Naive thymus-derived CD4-positive, alpha-beta T cell (primary cell): ENCODE data around the gene VAV3. TPM values are rescaled to one million over a fixed set of nuclear protein-coding genes. Genes with fewer than 3 reads are reported as not detected.

Source experiments
- ATAC-seq: fragments of 150-1000 bp; cut with Tn5 transposase; 2 replicates; pipeline ENCODE4 v1.10.0; 2021; ENCODE audit warnings: mild to moderate bottlenecking, moderate library complexity
- CTCF ChIA-PET: fragments of 350-600 bp; sonication (Branson Sonifier 250); formaldehyde crosslinking; loops from one replicate; lab custom pipeline; 2021; ENCODE audit warnings: antibody characterized with exemption; lab: Charles Lee
- POLR2A ChIA-PET: fragments of 350-600 bp; sonication (Branson Sonifier 250); formaldehyde crosslinking; loops from one replicate; lab custom pipeline; 2021; ENCODE audit warnings: antibody characterized with exemption, inconsistent platforms; lab: Charles Lee
- DNase-seq, 9 donors: peaks; one replicate each; pipeline versions ENCODE4 v3.0.0 to v3.0.0-alpha.2; 2020 to 2022; ENCODE audit warnings: mixed read lengths in 1 of 9
- H3K27ac ChIP-seq: one replicate; pipeline ENCODE4 v1.7.0; 2013; ENCODE audit warnings: mild to moderate bottlenecking, low read depth, low read length, moderate library complexity
- H3K27me3 ChIP-seq, 2 donors: one replicate each; pipeline ENCODE4 v1.7.0; 2013; ENCODE audit warnings: low read length in 2 of 2, mild to moderate bottlenecking in 2 of 2, moderate library complexity in 2 of 2; ENCODE audit not compliant: control insufficient read depth in 2 of 2, insufficient read depth in 2 of 2
- H3K36me3 ChIP-seq, 3 experiments: 1 replicate in 2 of 3; 2 replicates in 1 of 3; pipeline ENCODE4 v1.7.0; 2013; ENCODE audit warnings: low read length in 3 of 3, mild to moderate bottlenecking in 3 of 3, moderate library complexity in 1 of 3; ENCODE audit not compliant: insufficient read depth in 3 of 3, control insufficient read depth in 2 of 3
- H3K4me1 ChIP-seq, 2 donors: one replicate each; pipeline ENCODE4 v1.7.0; 2013; ENCODE audit warnings: low read length in 2 of 2, mild to moderate bottlenecking in 2 of 2, moderate library complexity in 1 of 2; ENCODE audit not compliant: control insufficient read depth in 2 of 2, insufficient read depth in 2 of 2
- H3K4me3 ChIP-seq: 2 replicates; pipeline ENCODE4 v1.7.0; 2013; ENCODE audit warnings: mild to moderate bottlenecking, low read length
- H3K9me3 ChIP-seq, 3 experiments: 1 replicate in 2 of 3; 2 replicates in 1 of 3; pipeline ENCODE4 v1.7.0; 2013; ENCODE audit warnings: low read length in 3 of 3; ENCODE audit not compliant: control insufficient read depth in 2 of 3
- H3K27ac Mint-ChIP-seq, 9 donors: one replicate each; pipeline ENCODE4 v1.8.0; 2020 to 2022; ENCODE audit warnings: mixed read lengths in 9 of 9, mild to moderate bottlenecking in 8 of 9, moderate library complexity in 5 of 9, inconsistent platforms in 2 of 9
- H3K27me3 Mint-ChIP-seq, 5 donors: one replicate each; pipeline ENCODE4 v1.8.0; 2021 to 2022; ENCODE audit warnings: mixed read lengths in 5 of 5, mild to moderate bottlenecking in 1 of 5
- H3K36me3 Mint-ChIP-seq, 5 donors: one replicate each; pipeline ENCODE4 v1.8.0; 2020 to 2022; ENCODE audit warnings: mixed read lengths in 5 of 5, mild to moderate bottlenecking in 3 of 5, inconsistent platforms in 1 of 5
- H3K4me1 Mint-ChIP-seq, 7 donors: one replicate each; pipeline ENCODE4 v1.8.0; 2020 to 2022; ENCODE audit warnings: mixed read lengths in 7 of 7, mild to moderate bottlenecking in 3 of 7, inconsistent platforms in 1 of 7
- H3K4me3 Mint-ChIP-seq, 10 donors: one replicate each; pipeline ENCODE4 v1.8.0; 2020 to 2022; ENCODE audit warnings: mild to moderate bottlenecking in 10 of 10, mixed read lengths in 10 of 10, moderate library complexity in 6 of 10, inconsistent platforms in 2 of 10
- H3K9me3 Mint-ChIP-seq, 11 donors: one replicate each; pipeline ENCODE4 v1.8.0; 2020 to 2022; ENCODE audit warnings: mixed read lengths in 11 of 11, mild to moderate bottlenecking in 4 of 11, inconsistent platforms in 1 of 11, moderate library complexity in 1 of 11
- intact Hi-C, 2 donors: fragments of 100-400 bp; cut with micrococcal nuclease; formaldehyde crosslinking; loops; one replicate each; pipeline ENCODE4 v1.15.1; 2023
- polyA plus RNA-seq, 2 donors: library from polyadenylated mRNA; unstranded; fragments of 300-500 nt; fragmentation: Illumina TruSeq; gene quantifications; one replicate each; pipeline ENCODE4 v1.2.3, GENCODE V29; 2021
- total RNA-seq, 6 experiments: library from RNA in 5 of 6; stranded (reverse) in 5 of 6; gene quantifications; 1 replicate in 5 of 6; 2 replicates in 1 of 6; pipeline ENCODE4 v1.2.3 and lab custom pipeline; 2021 to 2026

Gene VAV3
- total and polyA plus RNA-seq, 7 experiments from 2014 or later = 1.3 to 23.2 (median 2.7) TPM

DNA sequence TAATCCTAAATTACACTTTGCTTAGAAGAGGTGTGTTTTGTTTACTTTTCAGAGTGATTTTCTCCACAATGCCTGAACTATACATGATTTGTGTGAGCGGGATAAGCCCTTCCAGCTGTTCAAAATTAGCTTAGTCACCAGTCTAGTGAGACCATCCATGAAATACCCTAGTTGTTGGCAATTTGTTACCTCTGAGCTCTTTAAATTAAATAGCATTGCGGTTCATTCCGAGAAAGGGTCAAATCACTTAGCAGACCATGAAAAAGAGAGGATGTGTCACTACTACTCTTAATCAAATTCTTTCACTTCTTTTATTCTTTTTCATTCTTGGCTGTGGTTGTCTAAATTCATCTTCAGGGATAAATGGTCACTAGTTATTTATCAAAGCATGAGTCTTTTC, 11.9 kb upstream of the VAV3 start:
- H3K4me1 ChIP-seq = no peaks in the 10 kb centered on the region
- H3K27ac Mint-ChIP-seq = no peak overlapping the region
- H3K36me3 ChIP-seq = no peaks in the 10 kb centered on the region
- POLR2A ChIA-PET = no interaction called here
- H3K4me1 Mint-ChIP-seq = peaks cover 0 to 2% (median 0%) of the 10 kb centered on the region in 7 donors
- no peak overlapping the region for H3K4me3 ChIP-seq
- CTCF ChIA-PET = no interaction called here
- H3K27me3 Mint-ChIP-seq = peaks cover 0 to 19% (median 0%) of the 10 kb centered on the region in 5 donors
- ATAC-seq (no peak), DNase-seq (no peak)
- no peak overlapping the region for H3K27ac ChIP-seq
- H3K9me3 Mint-ChIP-seq = no peaks in the 10 kb centered on the region
- H3K36me3 Mint-ChIP-seq = no peaks in the 10 kb centered on the region
- intact Hi-C loops = no loop called here
- no peak overlapping the region for H3K4me3 Mint-ChIP-seq
- no peaks in the 10 kb centered on the region for H3K27me3 ChIP-seq
- no peaks in the 10 kb centered on the region for H3K9me3 ChIP-seq

DNA sequence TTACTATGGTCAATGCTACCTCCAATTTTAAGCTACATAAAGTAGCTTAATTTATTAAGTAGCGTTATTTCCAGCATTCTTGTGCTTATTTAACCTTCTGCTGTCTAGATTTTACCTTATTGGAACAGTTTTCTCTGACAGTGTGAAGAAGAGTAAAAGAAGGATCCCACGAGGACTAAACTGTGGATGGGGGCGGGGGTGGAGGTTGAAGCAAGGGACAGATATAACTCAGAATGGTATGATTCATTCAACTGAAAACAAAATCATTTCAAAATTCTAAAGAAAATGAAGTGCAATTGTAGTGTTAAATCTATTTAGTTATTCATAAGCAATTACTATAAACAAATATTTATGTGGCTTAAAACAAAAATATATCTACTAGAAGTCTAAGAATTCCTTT, 11.5 kb upstream of the VAV3 start:
- DNase-seq = no peak
- H3K9me3 ChIP-seq = no peaks in the 10 kb centered on the region
- ATAC-seq = no peak
- H3K27me3 Mint-ChIP-seq = peaks cover 0 to 21% (median 0%) of the 10 kb centered on the region in 5 donors
- POLR2A ChIA-PET = no interaction called here
- H3K4me3 Mint-ChIP-seq = no peak overlapping the region
- CTCF ChIA-PET = interaction anchor here (1.1 kb wide), 2 partner anchors 11 to 12 kb away, joined by 3 read pairs; partner anchors contain the start of gene VAV3
- no peak overlapping the region for H3K27ac Mint-ChIP-seq
- no peak overlapping the region for H3K4me3 ChIP-seq
- intact Hi-C loops = no loop called here
- no peaks in the 10 kb centered on the region for H3K36me3 Mint-ChIP-seq
- H3K9me3 Mint-ChIP-seq = no peaks in the 10 kb centered on the region
- H3K4me1 Mint-ChIP-seq = peaks cover 0 to 2% (median 0%) of the 10 kb centered on the region in 7 donors
- H3K36me3 ChIP-seq = no peaks in the 10 kb centered on the region
- no peak overlapping the region for H3K27ac ChIP-seq
- H3K27me3 ChIP-seq = no peaks in the 10 kb centered on the region
- no peaks in the 10 kb centered on the region for H3K4me1 ChIP-seq

DNA sequence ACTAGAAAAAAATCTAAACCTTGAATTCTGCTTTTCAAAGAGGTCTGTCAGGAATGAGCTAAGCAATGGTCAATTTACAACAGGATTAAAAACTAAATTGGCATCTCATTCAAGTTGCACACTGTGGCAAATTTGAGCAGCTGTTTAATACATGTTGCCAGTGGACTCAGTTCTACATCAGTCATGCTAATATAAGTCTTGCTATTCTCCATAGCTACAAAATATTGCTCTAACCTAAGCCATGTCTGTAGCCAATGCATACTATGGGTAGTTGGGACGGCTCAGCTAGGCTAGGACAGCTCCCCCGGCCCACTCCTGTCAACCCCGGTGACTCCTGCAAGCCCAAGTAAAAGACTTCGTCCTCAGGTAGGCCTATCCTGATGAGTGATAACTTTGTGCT, 10.9 kb upstream of the VAV3 start:
- Histone ChIP-seq H3K9me3 (no peaks in the 10 kb centered on the region), H3K36me3 (no peaks in the 10 kb centered on the region), H3K27ac (no peak overlapping the region), H3K4me3 (no peak overlapping the region), H3K4me1 (no peaks in the 10 kb centered on the region), H3K27me3 (no peaks in the 10 kb centered on the region)
- no peaks in the 10 kb centered on the region for H3K36me3 Mint-ChIP-seq
- H3K9me3 Mint-ChIP-seq = no peaks in the 10 kb centered on the region
- ATAC-seq (no peak), DNase-seq (no peak)
- H3K4me3 Mint-ChIP-seq = no peak overlapping the region
- no peak overlapping the region for H3K27ac Mint-ChIP-seq
- ChIA-PET CTCF (interaction anchor here (1.1 to 1.3 kb wide), 3 partner anchors 11 to 193 kb away, joined by 3 to 6 read pairs (median 3); partner anchors contain the start of gene VAV3), POLR2A (interaction anchor here (1.0 kb wide), 1 partner anchor 188 kb away, joined by 3 read pairs; no protein-coding TSS in a partner anchor)
- peaks cover 0 to 21% (median 0%) of the 10 kb centered on the region in 5 donors for H3K27me3 Mint-ChIP-seq
- peaks cover 0 to 2% (median 0%) of the 10 kb centered on the region in 7 donors for H3K4me1 Mint-ChIP-seq
- intact Hi-C loops = loop anchor here in 1 of 2 donors (2.0 kb wide), 1 partner anchor 21 kb away; no protein-coding TSS in a partner anchor

DNA sequence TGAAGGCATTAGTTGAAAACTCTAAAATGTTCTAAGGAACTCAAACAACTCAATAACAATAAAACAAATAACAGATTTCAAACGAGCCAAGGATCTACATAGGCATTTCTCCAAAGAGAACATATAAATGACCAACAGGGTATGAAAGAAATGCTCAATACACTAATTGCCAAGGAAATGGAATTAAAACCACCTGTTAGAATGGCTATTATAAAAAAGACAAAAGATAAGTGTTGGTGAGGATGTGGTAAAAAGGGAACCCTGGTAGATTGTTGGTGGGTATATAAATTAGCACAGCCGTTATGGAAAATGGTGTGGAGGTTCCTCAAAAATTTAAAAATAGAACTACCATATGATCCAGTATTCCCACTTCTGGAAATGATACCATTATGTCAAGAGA, 9.1 kb upstream of the VAV3 start:
- ChIA-PET POLR2A (no interaction called here), CTCF (no interaction called here)
- H3K9me3 Mint-ChIP-seq = no peaks in the 10 kb centered on the region
- no peak for ATAC-seq
- peaks cover 0 to 14% (median 0%) of the 10 kb centered on the region in 5 donors for H3K27me3 Mint-ChIP-seq
- Histone ChIP-seq H3K36me3 (no peaks in the 10 kb centered on the region), H3K27me3 (no peaks in the 10 kb centered on the region), H3K4me1 (no peaks in the 10 kb centered on the region), H3K4me3 (no peak overlapping the region), H3K27ac (no peak overlapping the region), H3K9me3 (no peaks in the 10 kb centered on the region)
- intact Hi-C loops = loop anchor here in 1 of 2 donors (2.0 kb wide), 1 partner anchor 19 kb away; no protein-coding TSS in a partner anchor
- peaks cover 0 to 2% (median 0%) of the 10 kb centered on the region in 7 donors for H3K4me1 Mint-ChIP-seq
- DNase-seq = no peak
- H3K27ac Mint-ChIP-seq = no peak overlapping the region
- no peaks in the 10 kb centered on the region for H3K36me3 Mint-ChIP-seq
- H3K4me3 Mint-ChIP-seq = no peak overlapping the region

DNA sequence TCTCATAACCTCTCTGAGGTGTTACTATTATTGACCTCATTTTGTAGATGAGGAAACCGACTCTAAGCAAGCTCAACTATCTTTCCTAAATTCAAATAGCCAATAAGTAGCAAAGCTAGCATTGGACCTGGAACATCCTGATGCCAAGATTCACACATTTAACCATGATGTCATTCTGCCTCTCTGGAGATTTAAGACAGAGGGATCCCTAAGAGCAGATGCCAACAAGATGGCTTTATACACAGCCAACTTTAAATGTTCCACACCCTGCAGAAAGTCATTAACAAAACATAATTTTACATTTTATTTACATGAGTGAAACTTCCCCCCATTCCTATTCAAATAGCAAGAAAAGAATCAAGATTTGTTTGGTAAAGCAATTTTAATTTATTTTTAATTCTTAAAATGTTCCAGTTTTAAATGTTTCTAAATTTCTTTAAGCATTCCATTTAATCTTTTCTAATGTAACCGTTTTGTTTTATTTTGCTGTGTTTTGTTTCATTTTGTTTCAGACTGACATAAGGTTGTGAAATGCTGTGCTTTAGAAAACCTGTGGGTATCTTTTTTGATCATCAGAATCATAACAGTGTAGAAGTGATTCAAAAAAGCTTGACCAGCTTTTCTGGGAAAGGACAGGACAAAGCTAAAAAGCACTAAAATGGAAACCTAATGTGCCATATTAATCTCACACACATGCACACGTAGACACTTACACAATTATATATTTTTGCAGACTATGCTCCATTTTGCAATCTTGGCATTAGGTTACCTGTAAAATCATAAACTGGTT, 7.6 kb upstream of the VAV3 start:
- H3K27ac Mint-ChIP-seq = no peak overlapping the region
- no peaks in the 10 kb centered on the region for H3K9me3 Mint-ChIP-seq
- Histone ChIP-seq H3K4me3 (no peak overlapping the region), H3K4me1 (no peaks in the 10 kb centered on the region), H3K9me3 (no peaks in the 10 kb centered on the region), H3K27me3 (no peaks in the 10 kb centered on the region), H3K36me3 (no peaks in the 10 kb centered on the region), H3K27ac (no peak overlapping the region)
- peaks cover 0 to 11% (median 0%) of the 10 kb centered on the region in 5 donors for H3K27me3 Mint-ChIP-seq
- ATAC-seq = no peak
- DNase-seq = no peak
- CTCF ChIA-PET = no interaction called here
- H3K36me3 Mint-ChIP-seq = no peaks in the 10 kb centered on the region
- H3K4me1 Mint-ChIP-seq = peaks cover 0 to 2% (median 0%) of the 10 kb centered on the region in 7 donors
- intact Hi-C loops = no loop called here
- POLR2A ChIA-PET = interaction anchor here (0.6 to 0.7 kb wide), 2 partner anchors 11 to 106 kb away, joined by 3 to 7 read pairs; no protein-coding TSS in a partner anchor
- no peak overlapping the region for H3K4me3 Mint-ChIP-seq

DNA sequence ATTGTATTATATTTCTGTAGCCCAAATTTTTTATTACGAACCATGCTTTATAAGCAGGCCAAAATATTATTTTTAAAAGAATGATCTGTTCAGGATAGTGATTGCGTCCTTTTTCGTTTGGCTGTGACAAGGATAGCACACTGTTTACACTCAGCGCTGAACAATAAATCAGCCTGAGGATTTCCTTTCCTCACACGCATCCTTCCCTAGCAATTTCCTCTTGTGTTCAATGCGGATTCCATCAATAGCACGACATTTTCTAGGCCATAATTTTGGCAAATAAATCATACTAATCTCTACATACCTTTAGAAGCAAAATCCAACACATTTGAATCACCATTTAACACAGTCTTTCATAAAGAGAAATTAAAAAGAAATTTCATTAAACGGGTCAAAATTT, 1.6 kb upstream of the VAV3 start:
- H3K36me3 ChIP-seq = no peaks in the 10 kb centered on the region
- Mint-ChIP-seq H3K27me3 (peaks cover 0 to 5% (median 0%) of the 10 kb centered on the region in 5 donors), H3K36me3 (no peaks in the 10 kb centered on the region), H3K9me3 (no peaks in the 10 kb centered on the region), H3K4me3 (peak overlapping the region; percentile 34 to 94 (median 65)), H3K27ac (no peak overlapping the region), H3K4me1 (peaks cover 8 to 34% (median 16%) of the 10 kb centered on the region in 7 donors)
- peaks cover 11% of the 10 kb centered on the region in 2 donors for H3K4me1 ChIP-seq
- ChIA-PET CTCF (interaction anchor here (1.4 kb wide), 1 partner anchor 157 kb away, joined by 3 read pairs; no protein-coding TSS in a partner anchor), POLR2A (no interaction called here)
- DNase-seq (no peak), ATAC-seq (no peak)
- H3K9me3 ChIP-seq = no peaks in the 10 kb centered on the region
- intact Hi-C loops = loop anchor here (5.0 to 10.0 kb wide), 2 partner anchors 678 to 909 kb away; partner anchors contain the start of gene PRMT6 (in 1 of the 2)
- no peaks in the 10 kb centered on the region for H3K27me3 ChIP-seq
- H3K27ac ChIP-seq = no peak overlapping the region
- H3K4me3 ChIP-seq = no peak overlapping the region
